HCT116 (cell line): ENCODE results near the gene CSPG4. TPM values are rescaled to one million over a fixed set of nuclear protein-coding genes. Genes with fewer than 3 reads are reported as not detected.
"Not testable (repeated sequence)": the region's sequence is repeated elsewhere in the genome, so short reads cannot be mapped to it uniquely, and the experiment has no call there.

Experiments used
- ATAC-seq: fragments of 200-7000 bp; cut with Tn5 transposase; 2 replicates; pipeline ENCODE4 v1.9.1; 2020; ENCODE audit warnings: mild to moderate bottlenecking, moderate library complexity
- BruUV-seq: library from RNA; stranded (reverse); fragments of 400-500 nt; replicated peaks from 2 replicates; lab custom pipeline; 2021; lab: Mats Ljungman, UMichigan
- CTCF ChIA-PET: fragments of 300-600 bp; sonication (Branson Sonifier 250); formaldehyde crosslinking; loops from one replicate; lab custom pipeline; 2021; ENCODE audit warnings: antibody characterized with exemption; lab: Charles Lee
- POLR2A ChIA-PET: fragments of 300-600, 350-600 bp; sonication (Branson Sonifier 250); formaldehyde crosslinking; loops from one replicate; lab custom pipeline; 2021; ENCODE audit warnings: antibody characterized with exemption; lab: Charles Lee
- RAD21 ChIA-PET, 2 experiments: fragments of 300-600 bp; sonication (Branson Sonifier 250); formaldehyde crosslinking; loops; one replicate each; lab custom pipeline; 2023; ENCODE audit warnings: low total read pairs in 2 of 2; ENCODE audit not compliant: uncharacterized antibody in 2 of 2, unreplicated experiment in 2 of 2, low non-redundant PET in 1 of 2; lab: Charles Lee
- DNase-seq: peaks from one replicate; pipeline ENCODE4 v3.0.0-alpha.2; 2010; ENCODE audit warnings: low read depth, low spot score
- H2AFZ ChIP-seq: fragments of 200-600 bp; shearing (Covaris generic), sonication (generic); 2 replicates; pipeline ENCODE4 v1.6.1; 2017; ENCODE audit warnings: low read depth, mixed run types, mixed read lengths, antibody characterized with exemption, low read length; ENCODE audit not compliant: poor library complexity, severe bottlenecking
- H3K27ac ChIP-seq: 2 replicates; pipeline ENCODE4 v1.5.1; 2012; ENCODE audit warnings: low read depth, low read length
- H3K27me3 ChIP-seq: fragments of 200-600 bp; sonication (generic); 2 replicates; pipeline ENCODE4 v1.6.1; 2016; ENCODE audit warnings: mixed run types, low read length, mixed read lengths; ENCODE audit not compliant: insufficient read depth
- H3K36me3 ChIP-seq, 2 experiments: fragments of 200-500 bp in 1 of 2; fragments of 200-600 bp in 1 of 2; sonication (Bioruptor generic) in 1 of 2; sonication (generic) in 1 of 2; 2 replicates each; pipeline versions ENCODE4 v1.5.1 to v1.6.1; 2014 to 2016; ENCODE audit warnings: low read length in 2 of 2, inconsistent platforms in 1 of 2, mixed read lengths in 1 of 2, mixed run types in 1 of 2; ENCODE audit not compliant: insufficient read depth in 2 of 2, control insufficient read depth in 1 of 2
- H3K4me1 ChIP-seq, 2 experiments: fragments of 200-600 bp in 1 of 2; sonication (generic) in 1 of 2; 2 replicates each; pipeline versions ENCODE4 v1.5.1 to v1.6.1; 2012 to 2017; ENCODE audit warnings: low read length in 2 of 2, inconsistent platforms in 1 of 2, mild to moderate bottlenecking in 1 of 2, mixed read lengths in 1 of 2, mixed run types in 1 of 2, moderate library complexity in 1 of 2; ENCODE audit not compliant: insufficient read depth in 2 of 2, control insufficient read depth in 1 of 2
- H3K4me2 ChIP-seq: fragments of 200-600 bp; sonication (generic); 2 replicates; pipeline ENCODE4 v1.6.1; 2017; ENCODE audit warnings: mixed run types, low read length, mixed read lengths
- H3K4me3 ChIP-seq, 2 experiments: fragments of 200-600 bp in 1 of 2; sonication (generic) in 1 of 2; replicated peaks in 1 of 2; 2 replicates each; pipeline ENCODE4 v1.5.1; 2011 to 2016; ENCODE audit warnings: low read length in 2 of 2, control low read depth in 1 of 2, low read depth in 1 of 2, mild to moderate bottlenecking in 1 of 2, mixed read lengths in 1 of 2, mixed run types in 1 of 2
- H3K79me2 ChIP-seq: fragments of 200-600 bp; sonication (generic); 2 replicates; pipeline ENCODE4 v1.6.1; 2017; ENCODE audit warnings: mild to moderate bottlenecking, mixed run types, low read length, moderate library complexity, mixed read lengths; ENCODE audit not compliant: insufficient read depth
- H3K9ac ChIP-seq: fragments of 200-600 bp; sonication (generic); 2 replicates; pipeline ENCODE4 v1.6.1; 2016; ENCODE audit warnings: low read length, mixed read lengths
- H3K9me2 ChIP-seq: fragments of 200-600 bp; sonication (generic), shearing (Covaris generic); 2 replicates; pipeline ENCODE4 v1.6.1; 2017; ENCODE audit warnings: mixed run types, mild to moderate bottlenecking, moderate library complexity; ENCODE audit not compliant: insufficient read depth
- H3K9me3 ChIP-seq, 2 experiments: fragments of 200-500 bp in 1 of 2; fragments of 200-600 bp in 1 of 2; sonication (Bioruptor generic) in 1 of 2; sonication (generic) in 1 of 2; 2 replicates each; pipeline ENCODE4 v1.6.1; 2014 to 2017; ENCODE audit warnings: low read length in 2 of 2, mixed read lengths in 2 of 2, inconsistent platforms in 1 of 2, low read depth in 1 of 2, mild to moderate bottlenecking in 1 of 2, mixed run types in 1 of 2, moderate library complexity in 1 of 2; ENCODE audit not compliant: control insufficient read depth in 1 of 2, insufficient read depth in 1 of 2
- H4K20me1 ChIP-seq: fragments of 200-600 bp; sonication (generic), shearing (Covaris generic); 2 replicates; pipeline ENCODE4 v1.6.1; 2017; ENCODE audit warnings: mixed run types, mild to moderate bottlenecking, moderate library complexity; ENCODE audit not compliant: insufficient read depth
- CBX3 ChIP-seq: IDR thresholded peaks from 2 replicates; pipeline ENCODE4 v1.6.1; 2012; ENCODE audit warnings: low read depth
- MAX ChIP-seq: IDR thresholded peaks from 2 replicates; pipeline ENCODE4 v1.6.1; 2012
- REST ChIP-seq: IDR thresholded peaks from 2 replicates; pipeline ENCODE4 v1.6.1; 2012; ENCODE audit warnings: low read depth
- intact Hi-C: fragments of 100-400 bp; cut with micrococcal nuclease; formaldehyde crosslinking; loops from 2 replicates; pipeline ENCODE4 v1.10.0; 2022
- total RNA-seq: library from RNA; stranded (reverse); gene quantifications from one replicate; pipeline ENCODE4 v1.2.1, GENCODE V29; 2021; ENCODE audit not compliant: unreplicated experiment

Gene CSPG4
- total RNA-seq, 1 experiment from 2014 or later: 18.1 TPM

GRCh38 chr15:75718328-75718727, 5.7 kb upstream of the CSPG4 start:
- ATAC-seq: no peak
- Histone ChIP-seq H2AFZ (no peak overlapping the region), H3K9me3 (no peaks in the 10 kb centered on the region), H3K27ac (no peak overlapping the region), H3K79me2 (no peaks in the 10 kb centered on the region), H4K20me1 (no peaks in the 10 kb centered on the region), H3K27me3 (no peaks in the 10 kb centered on the region), H3K36me3 (no peaks in the 10 kb centered on the region), H3K4me2 (no peak overlapping the region), H3K9ac (no peak overlapping the region), H3K9me2 (no peaks in the 10 kb centered on the region), H3K4me1 (peaks cover 19 to 36% of the 10 kb centered on the region in 2 experiments), H3K4me3 (no peak overlapping the region)
- ChIA-PET RAD21 (no interaction called here), CTCF (interaction anchor here (0.7 kb wide), 1 partner anchor 421 kb away, joined by 3 read pairs; no protein-coding TSS in a partner anchor), POLR2A (no interaction called here)
- TF ChIP-seq REST (no peak), CBX3 (0 out of 2 replicates have a peak, but pooled peaks have one; percentile 20), MAX (peak; percentile 77)
- no TSS peak for BruUV-seq
- DNase-seq: no peak
- intact Hi-C loops: no loop called here

- H3K4me2 ChIP-seq, H2AFZ ChIP-seq, H3K9me3 ChIP-seq, BruUV-seq, DNase-seq, H3K27me3 ChIP-seq, H3K79me2 ChIP-seq, H3K4me3 ChIP-seq, POLR2A ChIA-PET, intact Hi-C loops, ATAC-seq, RAD21 ChIA-PET, H4K20me1 ChIP-seq, H3K36me3 ChIP-seq, H3K9ac ChIP-seq, H3K9me2 ChIP-seq, H3K27ac ChIP-seq: not testable (repeated sequence)
- CTCF ChIA-PET: interaction anchor here (0.9 kb wide), 1 partner anchor 31 kb away, joined by 3 read pairs; no protein-coding TSS in a partner anchor
- H3K4me1 ChIP-seq: peaks cover 23 to 39% of the 10 kb centered on the region in 2 experiments
Measured at GRCh38 chr15:75717001-75717400, 4.4 kb upstream of the CSPG4 start.

- RAD21 ChIA-PET, H2AFZ ChIP-seq, H3K27ac ChIP-seq, BruUV-seq, H3K4me2 ChIP-seq, H3K9me2 ChIP-seq, H3K79me2 ChIP-seq, DNase-seq, H3K9me3 ChIP-seq, ATAC-seq, H3K27me3 ChIP-seq, H3K4me3 ChIP-seq, H3K9ac ChIP-seq, intact Hi-C loops, H4K20me1 ChIP-seq, POLR2A ChIA-PET, CTCF ChIA-PET, H3K36me3 ChIP-seq: not testable (repeated sequence)
- H3K4me1 ChIP-seq: peaks cover 23 to 40% of the 10 kb centered on the region in 2 experiments
Measured at GRCh38 chr15:75716249-75716950, 3.8 kb upstream of the CSPG4 start.
